GM12801 (cell line): ENCODE measurements around the gene HAO1.

Source experiments
- TF ChIP-seq, protein P1 (sequence below): IDR thresholded peaks from one replicate; pipeline ENCODE4 v1.5.1; 2011; ENCODE audit warnings: control low read depth; ENCODE audit not compliant: insufficient read length; ENCODE audit errors: extremely low read depth

The HAO1 gene

DNA sequence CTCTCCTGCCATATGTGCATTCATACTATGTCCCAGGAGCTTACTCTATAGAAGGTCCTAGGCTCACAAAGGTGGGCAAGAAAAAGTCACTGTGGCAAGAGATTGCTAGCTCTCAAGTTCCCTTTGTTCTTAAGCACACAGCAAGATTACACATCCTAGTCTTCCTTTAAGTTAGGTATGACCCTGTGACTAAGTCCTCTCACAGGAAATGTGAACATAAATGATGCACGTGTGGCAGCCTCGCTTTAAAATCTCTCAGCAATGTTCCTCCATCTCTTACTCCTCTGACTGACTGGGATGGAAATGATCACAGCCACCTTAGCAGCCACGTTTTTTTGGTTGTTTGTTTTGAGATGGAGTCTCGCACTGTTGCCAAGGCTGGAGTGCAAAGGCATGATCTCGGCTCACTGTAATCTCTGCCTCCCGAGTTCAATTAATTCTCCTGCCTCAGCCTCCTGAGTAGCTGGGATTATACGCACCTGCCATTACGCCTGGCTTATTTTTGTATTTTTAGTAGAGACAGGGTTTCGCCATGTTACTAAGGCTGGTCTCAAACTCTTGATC, 35.7 kb upstream of the HAO1 start:
- TF ChIP-seq, protein P1, sequence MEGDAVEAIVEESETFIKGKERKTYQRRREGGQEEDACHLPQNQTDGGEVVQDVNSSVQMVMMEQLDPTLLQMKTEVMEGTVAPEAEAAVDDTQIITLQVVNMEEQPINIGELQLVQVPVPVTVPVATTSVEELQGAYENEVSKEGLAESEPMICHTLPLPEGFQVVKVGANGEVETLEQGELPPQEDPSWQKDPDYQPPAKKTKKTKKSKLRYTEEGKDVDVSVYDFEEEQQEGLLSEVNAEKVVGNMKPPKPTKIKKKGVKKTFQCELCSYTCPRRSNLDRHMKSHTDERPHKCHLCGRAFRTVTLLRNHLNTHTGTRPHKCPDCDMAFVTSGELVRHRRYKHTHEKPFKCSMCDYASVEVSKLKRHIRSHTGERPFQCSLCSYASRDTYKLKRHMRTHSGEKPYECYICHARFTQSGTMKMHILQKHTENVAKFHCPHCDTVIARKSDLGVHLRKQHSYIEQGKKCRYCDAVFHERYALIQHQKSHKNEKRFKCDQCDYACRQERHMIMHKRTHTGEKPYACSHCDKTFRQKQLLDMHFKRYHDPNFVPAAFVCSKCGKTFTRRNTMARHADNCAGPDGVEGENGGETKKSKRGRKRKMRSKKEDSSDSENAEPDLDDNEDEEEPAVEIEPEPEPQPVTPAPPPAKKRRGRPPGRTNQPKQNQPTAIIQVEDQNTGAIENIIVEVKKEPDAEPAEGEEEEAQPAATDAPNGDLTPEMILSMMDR, result no peak

DNA sequence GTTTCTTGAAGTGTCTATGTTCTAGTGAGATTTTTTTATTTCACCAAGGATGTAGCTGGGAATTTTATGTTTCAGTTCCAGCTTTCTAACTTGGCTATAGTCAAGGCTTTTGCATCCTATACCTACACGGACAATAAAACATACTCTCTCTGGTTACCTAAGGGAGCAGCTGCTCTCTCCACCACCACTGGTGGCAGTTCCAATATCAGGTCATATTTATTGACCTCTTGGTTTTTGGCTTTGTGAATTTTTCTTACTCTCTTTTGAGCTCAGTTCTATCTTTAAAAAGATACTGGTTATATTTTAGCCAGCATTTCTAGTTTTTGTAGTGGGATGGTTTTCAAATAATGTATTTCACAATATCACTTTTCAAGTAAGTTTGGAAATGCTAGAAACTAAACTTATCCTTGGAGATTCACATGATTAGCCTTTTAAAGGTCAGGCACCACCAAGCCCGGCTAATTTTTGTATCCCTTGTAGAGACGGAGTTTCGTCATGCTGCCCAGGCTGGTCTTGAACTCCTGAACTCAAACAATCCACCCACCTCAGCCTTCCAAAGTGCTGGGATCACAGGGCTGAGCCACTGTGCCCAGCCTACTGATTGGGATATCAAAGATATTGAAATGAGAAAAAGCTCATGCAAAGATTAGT, 34.7 kb upstream of the HAO1 start:
- TF ChIP-seq, protein P1, result no peak

DNA sequence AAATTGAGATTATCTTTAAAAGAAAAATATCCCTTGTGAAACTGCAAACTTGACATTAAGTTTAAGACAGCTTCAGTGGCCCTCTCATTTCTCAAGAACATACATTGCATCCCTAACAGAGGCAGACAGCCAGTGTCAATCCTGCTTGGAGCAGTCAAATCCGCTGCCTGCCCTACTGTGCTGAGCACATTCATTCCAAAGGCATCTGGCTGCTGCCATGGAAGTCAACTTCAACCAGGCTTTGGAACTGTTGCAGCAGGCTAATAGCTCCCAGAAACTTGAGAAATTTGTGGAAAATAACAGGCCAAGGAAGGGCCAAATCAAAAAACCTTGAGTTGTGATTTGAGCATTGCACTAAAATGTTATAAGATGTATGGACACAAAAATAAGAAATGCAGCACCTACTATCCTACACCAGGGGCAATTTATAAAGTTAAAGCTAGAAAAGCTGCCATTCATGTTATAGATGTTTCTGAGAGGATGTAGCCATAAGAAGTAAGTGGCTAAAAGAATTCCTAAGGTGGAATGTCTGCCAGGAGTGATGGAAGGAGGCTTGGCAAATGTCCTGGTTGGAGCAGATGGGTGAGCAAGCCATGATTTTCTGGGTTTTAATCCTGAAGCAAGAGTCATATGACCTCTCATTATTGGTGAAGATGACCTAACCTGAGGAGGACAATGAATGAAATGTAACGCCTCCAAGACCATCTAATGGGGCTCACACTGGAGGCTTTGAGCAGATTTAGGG, 31.4 kb upstream of the HAO1 start:
- TF ChIP-seq, protein P1, result no peak

DNA sequence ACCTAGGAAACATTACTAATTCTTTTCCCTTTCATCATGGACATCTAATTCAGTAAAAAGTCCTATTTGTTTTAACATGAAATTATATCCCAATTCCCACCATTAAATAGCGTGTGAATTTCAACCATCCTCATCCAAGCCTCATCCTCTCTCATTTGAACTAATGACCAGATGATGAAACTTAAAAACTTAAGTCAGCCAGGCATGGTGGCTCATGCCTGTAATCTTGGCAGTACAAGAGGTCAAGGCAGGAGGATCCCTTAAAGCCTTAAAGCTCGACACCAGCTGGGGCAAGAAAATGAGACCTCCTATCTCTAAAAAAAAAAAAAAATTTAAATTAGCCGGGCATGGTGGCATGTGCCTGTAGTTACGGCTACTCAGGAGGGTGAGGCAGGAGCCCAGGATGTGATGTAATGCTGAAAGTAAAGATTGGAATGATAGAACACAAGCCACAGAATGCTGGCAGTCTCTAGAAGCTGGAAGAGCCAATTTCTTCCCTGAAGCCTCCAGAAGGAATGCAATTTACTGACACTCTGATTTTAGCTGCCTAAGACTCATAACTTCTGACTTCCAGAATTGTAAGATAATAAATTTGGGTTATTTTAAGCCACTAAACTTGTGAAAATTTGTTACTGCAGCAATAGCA, 27.1 kb upstream of the HAO1 start:
- TF ChIP-seq, protein P1, result no peak

DNA sequence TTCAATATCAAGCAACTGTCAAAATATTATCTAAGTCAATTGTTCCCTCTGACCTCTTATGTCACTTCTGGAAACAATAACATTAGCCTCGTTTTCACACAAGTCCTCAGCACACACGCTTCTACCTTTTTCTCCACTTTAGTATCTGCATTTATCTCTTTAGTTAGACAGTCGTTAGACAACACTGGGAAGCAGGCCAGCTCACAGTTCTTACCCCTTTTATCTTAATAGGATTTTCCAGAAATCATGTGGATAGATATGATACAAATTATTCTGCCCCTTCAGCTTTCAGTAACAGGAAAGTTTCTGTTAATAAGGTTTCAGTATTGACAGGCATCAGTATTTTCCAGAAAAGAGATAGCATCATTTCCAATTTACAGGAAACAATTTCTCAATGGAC, 25.9 kb upstream of the HAO1 start:
- TF ChIP-seq, protein P1, result no peak

DNA sequence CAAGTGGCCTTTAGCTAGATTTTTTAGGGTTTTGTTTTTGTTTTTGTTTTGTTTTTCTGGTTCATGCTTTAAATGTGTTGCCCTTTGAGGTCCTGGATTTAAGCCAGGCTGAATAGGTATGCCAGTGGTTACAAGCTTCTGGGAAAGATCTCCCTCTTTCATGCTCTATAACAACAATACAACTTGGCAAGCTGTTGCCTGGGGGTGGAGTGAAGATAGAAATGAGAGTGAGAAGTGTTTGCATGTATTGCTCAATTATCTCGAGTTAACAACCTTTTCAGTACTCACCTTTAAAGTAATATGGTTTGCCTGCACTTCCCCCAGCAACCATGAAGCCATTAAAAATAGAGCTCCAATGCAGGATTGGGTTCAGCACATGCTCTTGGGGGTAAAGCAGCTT, 19.2 kb upstream of the HAO1 start:
- TF ChIP-seq, protein P1, result no peak

DNA sequence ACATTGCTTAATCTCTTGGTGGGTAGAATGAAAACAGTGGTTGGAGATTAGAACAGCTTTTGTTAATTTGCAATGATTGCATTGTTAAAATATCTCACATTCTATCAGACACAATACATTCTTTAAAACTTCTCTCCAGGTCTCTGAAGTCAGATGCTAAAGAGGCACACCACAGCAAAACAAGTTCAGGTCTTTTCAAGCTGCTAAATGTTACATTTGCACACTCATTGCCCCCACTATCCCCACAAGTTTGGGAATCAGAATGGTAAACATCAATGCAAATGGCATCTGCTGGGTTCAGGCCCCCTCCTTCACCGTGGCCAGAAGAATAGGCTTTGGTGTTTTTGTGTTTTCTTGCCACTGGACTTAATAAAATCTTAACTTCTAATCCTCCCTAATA, 10.1 kb upstream of the HAO1 start:
- TF ChIP-seq, protein P1, result no peak
